NCI-H345 treated with DMSO at 0.1 percent for 48 hours (cell line): ENCODE results near the gene TUNAR.

Source experiments
- DNase-seq: peaks from one replicate; lab custom pipeline; 2025; ENCODE audit not compliant: unreplicated experiment; lab: John Stamatoyannopoulos, UW

TUNAR gene

DNA sequence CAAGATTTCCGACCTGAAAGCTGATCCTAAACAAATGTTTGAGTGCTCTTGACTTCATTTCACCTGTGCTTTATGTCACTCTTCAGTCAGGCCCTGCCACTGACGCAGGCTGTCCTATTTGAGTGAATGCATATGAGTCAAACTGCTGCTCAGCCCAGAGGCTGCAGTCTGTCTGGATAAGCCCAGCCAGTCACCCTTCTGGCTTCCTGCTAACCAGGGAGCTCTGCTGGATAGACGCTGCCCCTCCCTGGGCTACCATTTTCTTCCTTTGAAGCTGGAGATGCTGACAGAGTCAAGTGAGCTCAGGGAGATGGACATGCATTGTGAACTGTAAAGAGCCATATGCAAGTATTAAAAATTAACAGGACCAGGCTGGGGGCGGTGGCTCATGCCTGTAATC, 5.1 kb upstream of the TUNAR start:
- DNase-seq, result peak; percentile 48

DNA sequence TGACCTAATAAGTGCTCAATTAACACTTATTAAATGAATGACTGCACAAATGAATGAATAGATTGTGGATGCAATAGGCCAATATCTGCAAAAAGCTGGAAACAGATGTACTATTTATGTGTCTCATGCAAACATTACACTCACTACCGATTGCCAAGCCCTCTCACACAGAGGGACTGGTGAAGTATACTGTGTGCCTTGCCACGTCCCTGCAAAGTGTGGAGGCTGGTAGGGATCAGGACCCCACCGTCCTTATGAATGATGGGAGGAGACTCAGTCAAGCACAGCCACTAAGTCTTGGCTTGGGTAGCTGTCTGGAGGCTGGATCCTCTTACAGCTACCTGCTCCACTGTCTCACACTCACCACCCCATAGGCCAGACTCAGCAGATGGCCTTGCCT, 3.9 kb upstream of the TUNAR start:
- DNase-seq, result no peak

DNA sequence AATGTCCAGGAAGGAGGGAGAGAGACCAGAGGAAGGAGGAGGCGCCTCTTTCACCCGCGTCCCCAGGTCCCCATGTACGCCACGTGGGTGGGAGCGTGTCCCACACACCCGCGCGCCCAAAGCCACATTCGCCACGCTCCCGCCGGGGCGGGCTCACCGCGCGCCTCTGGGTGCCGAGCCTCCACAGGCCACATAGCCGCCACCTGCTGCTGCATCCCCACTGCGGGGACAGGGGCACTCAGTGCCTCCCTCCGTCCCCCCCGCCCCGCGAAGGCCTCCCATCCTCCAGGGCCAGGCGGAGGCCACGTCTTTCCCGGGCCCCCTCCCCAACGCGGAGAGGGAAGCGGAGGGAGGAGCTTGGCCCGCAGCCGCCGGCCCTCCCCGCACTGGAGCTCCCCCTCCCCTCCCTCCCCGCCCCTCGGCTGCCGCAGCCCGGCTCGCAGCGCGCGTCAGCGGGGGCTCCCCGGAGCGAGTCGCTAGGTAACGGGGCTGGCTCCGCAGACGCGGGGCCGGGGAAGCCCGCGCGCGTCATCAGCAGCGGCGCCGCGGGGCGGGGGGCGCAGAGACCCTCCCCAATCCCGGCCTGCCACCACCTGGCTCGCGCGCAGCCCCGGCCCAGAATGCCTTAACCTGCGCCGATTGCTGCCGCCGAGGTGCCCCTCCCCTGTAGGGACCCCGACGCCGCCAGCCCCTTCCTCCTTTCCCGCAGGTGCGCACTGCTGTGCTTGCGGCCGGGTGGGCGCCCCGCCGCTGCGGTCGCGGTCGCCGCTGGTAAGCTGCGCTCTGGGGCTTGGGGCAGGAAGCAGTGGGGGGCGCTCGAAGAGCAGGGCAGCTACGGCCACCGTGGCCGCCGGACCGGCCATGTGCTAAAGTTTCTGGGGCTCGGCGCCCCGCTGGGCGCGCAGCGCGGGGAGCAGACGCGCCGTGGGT, 536 bp upstream of the TUNAR start:
- DNase-seq, result peak; percentile 44

DNA sequence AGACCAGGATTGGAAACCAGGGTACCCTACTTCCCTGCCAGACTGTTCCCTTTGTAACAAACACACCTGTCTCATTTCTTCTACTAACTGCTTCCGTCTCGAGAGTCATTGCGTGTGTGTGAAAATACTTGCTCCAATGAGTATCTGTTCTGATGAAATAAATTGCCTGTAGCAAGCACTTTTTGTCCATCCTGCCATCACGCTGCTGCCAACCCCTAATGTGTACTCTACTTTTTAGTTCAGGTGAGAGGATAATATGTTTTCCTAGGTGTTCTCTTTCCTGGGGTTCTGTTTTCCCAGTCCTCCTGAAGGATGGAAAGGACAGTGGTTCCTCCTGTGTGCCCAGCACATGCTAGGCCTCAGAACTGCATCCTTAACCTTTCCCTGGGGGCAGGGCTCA, 1.0 kb downstream of the TUNAR start:
- DNase-seq, result no peak

DNA sequence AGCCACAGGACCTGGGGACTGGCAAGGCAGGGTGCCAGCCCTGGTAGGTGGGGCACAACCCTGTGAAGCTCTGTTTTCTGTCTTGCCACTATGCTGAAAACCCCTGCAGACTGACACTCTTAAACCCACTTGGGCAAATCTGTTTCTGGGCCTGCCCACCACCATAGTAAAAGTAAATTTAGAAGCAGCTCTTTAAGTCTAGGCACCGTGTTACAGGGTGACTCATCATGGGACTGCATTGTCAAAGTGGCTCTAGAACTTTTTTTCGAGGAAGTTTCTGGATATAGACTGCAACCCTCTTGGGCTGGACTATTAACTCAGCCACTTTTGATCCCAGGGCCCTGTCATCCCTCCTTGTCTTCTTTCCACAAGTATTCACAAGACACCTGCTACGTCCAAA, 7.7 kb downstream of the TUNAR start:
- no peak for DNase-seq

- DNase-seq, result no peak
Observed at GRCh38 chr14:95885278-95885677, 8.6 kb downstream of the TUNAR start.

GRCh38 chr14:95885866-95886265, 9.2 kb downstream of the TUNAR start:
- DNase-seq, result no peak

GRCh38 chr14:95886366-95887056, 9.9 kb downstream of the TUNAR start:
- DNase-seq, result no peak

DNA sequence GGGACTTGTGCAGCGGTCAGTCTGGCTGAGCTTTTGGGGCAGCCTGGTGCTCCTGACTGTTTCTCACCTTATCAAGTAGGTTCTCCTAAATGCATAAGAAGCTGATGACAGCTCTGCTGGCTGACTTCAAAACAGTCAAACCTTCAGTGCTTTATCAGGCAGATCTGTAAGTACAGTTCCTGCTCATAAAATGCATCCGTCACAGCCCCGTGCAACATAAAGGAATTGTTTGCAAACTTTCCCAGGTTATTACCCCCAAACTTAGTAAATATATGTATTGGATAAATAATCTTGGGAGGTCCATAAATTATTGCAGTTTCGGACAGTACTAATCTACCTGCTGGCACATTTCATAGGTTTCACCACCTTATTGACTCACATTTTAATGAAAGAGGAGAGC, 10.7 kb downstream of the TUNAR start:
- DNase-seq, result no peak

DNA sequence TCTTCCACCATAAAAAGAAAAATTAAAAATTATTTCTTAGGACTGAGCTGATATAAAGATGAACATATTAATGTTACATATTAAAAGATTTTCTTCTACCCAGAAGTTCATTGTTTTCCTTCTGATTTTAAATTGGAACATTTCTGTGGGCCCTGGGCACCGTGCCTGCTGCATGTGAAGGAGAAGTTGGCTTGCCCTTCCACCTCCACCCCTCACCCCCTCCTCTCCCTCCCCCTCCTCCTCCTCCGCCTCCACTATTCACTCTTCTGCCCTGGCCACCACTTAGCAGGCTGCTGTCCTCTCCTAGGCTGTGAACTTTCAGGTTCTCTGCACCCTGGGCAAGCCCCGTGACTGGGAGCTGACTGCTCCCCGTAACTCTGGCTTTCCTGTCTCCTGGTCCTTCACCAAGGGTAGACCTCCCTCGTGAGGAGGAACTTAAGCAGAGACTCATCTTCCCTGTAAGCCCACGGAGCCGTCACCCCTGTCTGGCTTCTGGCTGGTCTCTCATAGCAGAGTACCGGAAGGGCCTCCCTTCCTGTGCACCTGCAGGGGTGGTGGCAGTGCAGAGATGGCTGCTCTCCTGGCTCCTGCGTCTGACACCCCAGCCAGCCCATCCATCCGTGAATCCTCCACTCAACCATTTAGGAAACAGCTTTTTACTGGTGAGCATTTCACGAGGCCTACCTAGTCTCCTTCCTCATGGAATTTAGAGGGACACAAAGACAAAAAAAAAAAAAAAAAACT, 12.8 kb downstream of the TUNAR start:
- DNase-seq, result no peak

- no peak for DNase-seq
Observed at GRCh38 chr14:95891742-95892141, 15.1 kb downstream of the TUNAR start.

GRCh38 chr14:95892142-95892541, 15.5 kb downstream of the TUNAR start:
- DNase-seq, result no peak

DNA sequence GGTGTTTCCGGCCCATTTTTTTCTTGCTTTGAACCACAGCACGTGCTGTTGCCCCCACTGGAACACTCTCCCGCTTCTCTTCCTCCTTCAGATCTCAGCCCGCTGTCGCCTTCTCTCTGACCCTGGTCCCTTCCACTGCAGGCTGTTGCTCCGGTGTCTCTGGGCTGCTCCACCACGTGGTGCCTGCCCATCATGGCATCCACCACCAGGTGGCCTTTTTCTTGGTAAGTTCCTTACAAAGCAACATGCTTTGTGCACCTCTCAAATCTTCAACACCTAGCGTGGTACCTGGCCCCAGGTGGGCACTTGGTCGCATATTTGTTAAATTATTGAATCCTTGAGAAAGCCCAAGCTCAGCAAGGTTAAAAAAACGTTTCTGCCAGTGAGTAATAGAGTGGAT, 19.1 kb downstream of the TUNAR start:
- DNase-seq, result no peak

DNA sequence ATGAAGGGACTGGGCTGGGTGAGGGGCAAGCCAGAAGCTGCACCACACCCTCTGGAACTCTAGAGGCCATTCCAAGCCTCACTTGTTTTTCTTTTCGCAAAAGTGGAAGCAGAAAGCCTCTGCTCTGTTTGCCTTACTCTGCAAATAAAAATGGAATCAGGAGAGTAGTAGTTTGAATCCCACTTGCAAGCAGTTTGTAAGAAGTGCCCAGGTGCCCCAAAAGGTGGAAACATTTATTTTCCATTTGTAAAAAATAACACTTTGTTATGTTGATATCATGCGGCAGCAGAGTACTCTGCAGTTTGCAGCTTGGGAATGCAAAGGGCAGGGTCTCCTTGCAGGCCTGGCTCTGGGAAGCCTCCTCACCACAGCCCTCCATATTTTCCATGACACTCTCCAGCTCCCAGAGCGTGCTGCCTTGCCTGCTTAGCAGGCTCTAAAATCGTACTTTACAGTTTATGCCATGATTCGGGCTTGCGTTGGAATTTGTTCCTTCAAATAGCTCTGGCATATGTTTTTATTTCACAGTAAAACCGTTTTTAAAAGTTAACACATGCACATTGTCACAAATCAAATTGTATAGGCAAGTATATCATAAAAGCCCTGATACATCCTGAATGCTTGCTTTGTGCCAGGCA, 20.0 kb downstream of the TUNAR start:
- DNase-seq, result no peak

- DNase-seq, result no peak
Observed at GRCh38 chr14:95897280-95897679, 20.6 kb downstream of the TUNAR start.

GRCh38 chr14:95901054-95901453, 24.4 kb downstream of the TUNAR start:
- DNase-seq, result no peak

GRCh38 chr14:95902273-95902826, 25.7 kb downstream of the TUNAR start:
- no peak for DNase-seq

DNA sequence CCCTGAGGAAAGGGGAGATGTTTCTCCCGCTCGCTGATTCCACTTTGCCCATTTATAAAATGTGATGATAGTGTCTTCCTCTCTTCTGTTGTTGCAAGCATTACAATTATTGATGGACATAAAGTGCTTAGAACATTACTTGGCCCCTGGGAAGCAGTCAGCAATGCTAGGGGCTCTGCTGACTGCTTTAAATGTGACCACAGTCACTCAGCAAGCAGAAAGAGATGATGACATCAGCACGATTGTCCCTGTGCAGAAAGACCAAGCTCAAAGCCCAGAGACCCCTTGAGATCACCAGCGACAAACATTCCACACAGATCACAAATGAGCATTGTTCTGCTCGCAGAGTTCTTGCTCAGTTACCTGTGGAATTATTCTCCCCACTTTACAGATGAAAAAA, 26.5 kb downstream of the TUNAR start:
- no peak for DNase-seq

- DNase-seq, result no peak
Observed at GRCh38 chr14:95903616-95904107, 27.0 kb downstream of the TUNAR start.

GRCh38 chr14:95906591-95906990, 30.0 kb downstream of the TUNAR start:
- no peak for DNase-seq

- no peak for DNase-seq
Observed at GRCh38 chr14:95910628-95911027, 34.0 kb downstream of the TUNAR start.
